OCI-LY7 (cell line): ENCODE results near the gene ACBD3.

Experiments used
- EZH2phosphoT487 ChIP-seq: fragments of 200-600 bp; sonication (generic); IDR thresholded peaks from 2 replicates; pipeline ENCODE4 v1.6.1; 2018; ENCODE audit warnings: low read depth, borderline replicate concordance, mild to moderate bottlenecking, mixed run types, antibody characterized with exemption, low read length, moderate library complexity, mixed read lengths
- TF ChIP-seq, protein P1 (sequence below): fragments of 200-600 bp; sonication (generic); conservative IDR thresholded peaks from 2 replicates; pipeline ENCODE4 v1.5.1; 2014; ENCODE audit warnings: mild to moderate bottlenecking, antibody characterized with exemption, low read length, moderate library complexity, mixed read lengths

GRCh38 chr1:226149806-226150205 is 36.7 kb downstream of the ACBD3 start:
- TF ChIP-seq, protein P1, sequence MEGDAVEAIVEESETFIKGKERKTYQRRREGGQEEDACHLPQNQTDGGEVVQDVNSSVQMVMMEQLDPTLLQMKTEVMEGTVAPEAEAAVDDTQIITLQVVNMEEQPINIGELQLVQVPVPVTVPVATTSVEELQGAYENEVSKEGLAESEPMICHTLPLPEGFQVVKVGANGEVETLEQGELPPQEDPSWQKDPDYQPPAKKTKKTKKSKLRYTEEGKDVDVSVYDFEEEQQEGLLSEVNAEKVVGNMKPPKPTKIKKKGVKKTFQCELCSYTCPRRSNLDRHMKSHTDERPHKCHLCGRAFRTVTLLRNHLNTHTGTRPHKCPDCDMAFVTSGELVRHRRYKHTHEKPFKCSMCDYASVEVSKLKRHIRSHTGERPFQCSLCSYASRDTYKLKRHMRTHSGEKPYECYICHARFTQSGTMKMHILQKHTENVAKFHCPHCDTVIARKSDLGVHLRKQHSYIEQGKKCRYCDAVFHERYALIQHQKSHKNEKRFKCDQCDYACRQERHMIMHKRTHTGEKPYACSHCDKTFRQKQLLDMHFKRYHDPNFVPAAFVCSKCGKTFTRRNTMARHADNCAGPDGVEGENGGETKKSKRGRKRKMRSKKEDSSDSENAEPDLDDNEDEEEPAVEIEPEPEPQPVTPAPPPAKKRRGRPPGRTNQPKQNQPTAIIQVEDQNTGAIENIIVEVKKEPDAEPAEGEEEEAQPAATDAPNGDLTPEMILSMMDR = peak; percentile 40; the same call in 1 of the 2 replicates
- no peak for TF ChIP-seq EZH2phosphoT487
